Stomach (tissue), 9 donors: Measurements from ENCODE around the gene ETV6. TPM values are rescaled to one million over a fixed set of nuclear protein-coding genes. Genes with fewer than 3 reads are reported as not detected.

Experiments
- DNase-seq, 2 donors: peaks; one replicate each; pipeline versions ENCODE4 v3.0.0 to v3.0.0-alpha.2; 2013 to 2019
- H3K27ac ChIP-seq, 5 donors: fragments of 200-600 bp in 4 of 5; sonication (generic) in 4 of 5; one replicate each; pipeline ENCODE4 v1.5.1; 2013 to 2019; ENCODE audit warnings: mild to moderate bottlenecking in 1 of 5, moderate library complexity in 1 of 5
- H3K27me3 ChIP-seq, 3 donors: fragments of 200-600 bp; sonication (generic); one replicate each; pipeline ENCODE4 v1.5.1; 2017 to 2019; ENCODE audit warnings: mixed run types in 1 of 3
- H3K36me3 ChIP-seq, 4 donors: fragments of 200-600 bp; sonication (generic); 1 replicate in 3 of 4; 2 replicates in 1 of 4; pipeline ENCODE4 v1.5.1; 2016 to 2019
- H3K4me1 ChIP-seq, 4 donors: fragments of 200-600 bp; sonication (generic); one replicate each; pipeline ENCODE4 v1.5.1; 2016 to 2019
- H3K4me3 ChIP-seq, 4 donors: fragments of 200-600 bp; sonication (generic) in 3 of 4; one replicate each; pipeline ENCODE4 v1.5.1; 2016 to 2019; ENCODE audit warnings: mild to moderate bottlenecking in 1 of 4
- H3K9me3 ChIP-seq, 4 donors: fragments of 200-600 bp; sonication (generic); one replicate each; pipeline ENCODE4 v1.5.1; 2016 to 2019
- CTCF ChIP-seq, 7 experiments: fragments of 450-650 bp in 4 of 7; fragments of 200-600 bp in 3 of 7; sonication (generic) in 3 of 7; IDR thresholded peaks; one replicate each; pipeline ENCODE4 v1.5.1; 2016 to 2019; ENCODE audit warnings: antibody characterized with exemption in 7 of 7, control low read depth in 2 of 7, mild to moderate bottlenecking in 1 of 7
- EP300 ChIP-seq: sonication (generic); formaldehyde crosslinking; IDR thresholded peaks from one replicate; pipeline ENCODE4 v1.6.1; 2017; ENCODE audit warnings: antibody characterized with exemption
- POLR2A ChIP-seq, 4 donors: fragments of 450-650 bp; IDR thresholded peaks; one replicate each; pipeline ENCODE4 v1.6.1; 2016; ENCODE audit warnings: antibody characterized with exemption in 4 of 4, control low read depth in 2 of 4, mild to moderate bottlenecking in 1 of 4, moderate library complexity in 1 of 4
- POLR2AphosphoS5 ChIP-seq, 3 donors: sonication (generic); formaldehyde crosslinking; IDR thresholded peaks; one replicate each; pipeline ENCODE4 v1.6.1; 2016; ENCODE audit warnings: antibody characterized with exemption in 3 of 3
- WGBS, 5 donors: extraction: QIAGEN DNeasy Blood & Tissue Kit in 3 of 5; methylation state at CpG; one replicate each; pipeline versions ENCODE4 v1.1.5 to v1.1.7; 2013 to 2018; 5-methylcytosine and 5-hydroxymethylcytosine counted together
- intact Hi-C: fragments of 100-400 bp; cut with DNase I; formaldehyde crosslinking; loops from one replicate; pipeline ENCODE4 v1.15.1; 2023; ENCODE audit warnings: low total_unique reads
- polyA plus RNA-seq, 3 donors: library from polyadenylated mRNA; stranded (reverse); fragments of 200-250 nt; gene quantifications; one replicate each; pipeline ENCODE4 v1.2.3, GENCODE V29; 2013
- total RNA-seq, 5 donors: library from RNA; depleted of rRNA; stranded (reverse); fragments of >200 nt; gene quantifications; one replicate each; pipeline versions ENCODE4 v1.1.0 to v1.2.3, GENCODE V29; 2014 to 2016
- donor health status: healthy with polysubstance abuse.
- donor health status: Bipolar disorder and iron deficiency.
- donor health status: healthy.

The ETV6 gene
- total and polyA plus RNA-seq, 8 donors, result 4.1 to 60.3 (median 13.4) TPM

GRCh38 chr12:11638315-11638916, 11.1 kb upstream of the ETV6 start:
- 84 to 96% (median 95%) methylated on average over 3 of the region's 3 CpGs for WGBS, 5 donors
- Histone ChIP-seq H3K36me3 (no peaks in the 10 kb centered on the region), H3K9me3 (peaks cover 0 to 8% (median 0%) of the 10 kb centered on the region in 4 donors), H3K4me1 (no peaks in the 10 kb centered on the region), H3K27me3 (no peaks in the 10 kb centered on the region), H3K4me3 (no peak overlapping the region), H3K27ac (no peak overlapping the region)
- TF ChIP-seq EP300 (no peak), POLR2A (IDR thresholded peaks at IDR 0.05) (no peak), POLR2AphosphoS5 (IDR thresholded peaks at IDR 0.05) (no peak), CTCF (IDR thresholded peaks at IDR 0.05) (no peak)
- no peak for DNase-seq
- intact Hi-C loops, result no loop called here

- Histone ChIP-seq H3K4me1 (no peaks in the 10 kb centered on the region), H3K27me3 (no peaks in the 10 kb centered on the region), H3K9me3 (peaks cover 0 to 8% (median 0%) of the 10 kb centered on the region in 4 donors), H3K27ac (no peak overlapping the region), H3K4me3 (no peak overlapping the region), H3K36me3 (no peaks in the 10 kb centered on the region)
- 89 to 95% (median 90%) methylated on average over 5 of the region's 5 CpGs for WGBS, 5 donors
- no peak for TF ChIP-seq POLR2A (IDR thresholded peaks at IDR 0.05)
- no peak for TF ChIP-seq POLR2AphosphoS5 (IDR thresholded peaks at IDR 0.05)
- no peak for TF ChIP-seq CTCF (IDR thresholded peaks at IDR 0.05)
- no peak for TF ChIP-seq EP300
- intact Hi-C loops, result no loop called here
- no peak for DNase-seq
Observed at GRCh38 chr12:11639454-11639853, 10.0 kb upstream of the ETV6 start.

- intact Hi-C loops, result no loop called here
- TF ChIP-seq POLR2A (IDR thresholded peaks at IDR 0.05) (no peak), CTCF (IDR thresholded peaks at IDR 0.05) (no peak), EP300 (no peak), POLR2AphosphoS5 (IDR thresholded peaks at IDR 0.05) (no peak)
- Histone ChIP-seq H3K36me3 (no peaks in the 10 kb centered on the region), H3K9me3 (no peaks in the 10 kb centered on the region), H3K4me3 (no peak overlapping the region), H3K27me3 (no peaks in the 10 kb centered on the region), H3K27ac (no peak overlapping the region), H3K4me1 (no peaks in the 10 kb centered on the region)
- 79 to 92% (median 87%) methylated on average over 2 of the region's 2 CpGs for WGBS, 5 donors
- no peak for DNase-seq
Observed at GRCh38 chr12:11641522-11641921, 8.0 kb upstream of the ETV6 start.

GRCh38 chr12:11642785-11643184, 6.7 kb upstream of the ETV6 start:
- DNase-seq, result no peak
- 89 to 100% (median 96%) methylated on average over 1 of the region's 1 CpG for WGBS, 5 donors
- Histone ChIP-seq H3K27ac (no peak overlapping the region), H3K4me3 (no peak overlapping the region), H3K27me3 (no peaks in the 10 kb centered on the region), H3K9me3 (no peaks in the 10 kb centered on the region), H3K36me3 (no peaks in the 10 kb centered on the region), H3K4me1 (no peaks in the 10 kb centered on the region)
- intact Hi-C loops, result no loop called here
- no peak for TF ChIP-seq POLR2A (IDR thresholded peaks at IDR 0.05)
- TF ChIP-seq EP300, result no peak
- TF ChIP-seq CTCF (IDR thresholded peaks at IDR 0.05), result no peak
- no peak for TF ChIP-seq POLR2AphosphoS5 (IDR thresholded peaks at IDR 0.05)
